ENCODE measurements around the gene TRAM2. TPM values are rescaled to one million over a fixed set of nuclear protein-coding genes. Genes with fewer than 3 reads are reported as not detected.

Gene TRAM2
- polyA plus RNA-seq, 1 experiment, result 134 TPM

- H3K36me3 ChIP-seq (ENCODE audit: control insufficient read depth, insufficient read depth, low read length), result 0 out of 2 replicates have a peak, but pooled peaks cover 1% of the 10 kb centered on the region
- no peak for TF ChIP-seq CTCF (IDR thresholded peaks at IDR 0.05; ENCODE audit: insufficient read depth, low read depth, low read length)
- no peak overlapping the region for H3K4me3 ChIP-seq (ENCODE audit: low read depth, low read length)
- ChIA-PET CTCF (interaction anchor here (1.1 to 2.7 kb wide), 3 partner anchors 31 to 128 kb away, joined by 4 to 10 read pairs (median 5); partner anchors contain the start of gene TRAM2), POLR2A (no interaction called here)
- no peak for DNase-seq (ENCODE audit: low read depth)
- H3K27me3 ChIP-seq (ENCODE audit: control insufficient read depth, insufficient read depth, low read length), result no peaks in the 10 kb centered on the region
Measured at GRCh38 chr6:52544602-52545405, 32.1 kb downstream of the TRAM2 start.

GRCh38 chr6:52543729-52544601 is 32.9 kb downstream of the TRAM2 start:
- no peak for DNase-seq (ENCODE audit: low read depth)
- CTCF ChIA-PET, result interaction anchor here (0.7 to 3.8 kb wide), 6 partner anchors 12 to 339 kb away, joined by 3 to 20 read pairs (median 4); partner anchors contain the start of gene TRAM2
- TF ChIP-seq CTCF (IDR thresholded peaks at IDR 0.05; ENCODE audit: insufficient read depth, low read depth, low read length), result no peak

GRCh38 chr6:52543262-52543661 is 33.6 kb downstream of the TRAM2 start:
- ChIA-PET POLR2A (no interaction called here), CTCF (interaction anchor here (1.1 to 3.8 kb wide), 5 partner anchors 13 to 127 kb away, joined by 3 to 20 read pairs (median 4); partner anchors contain the start of gene TRAM2)
- H3K36me3 ChIP-seq (ENCODE audit: control insufficient read depth, insufficient read depth, low read length), result 0 out of 2 replicates have a peak, but pooled peaks cover 1% of the 10 kb centered on the region
- no peaks in the 10 kb centered on the region for H3K27me3 ChIP-seq (ENCODE audit: control insufficient read depth, insufficient read depth, low read length)
- DNase-seq (ENCODE audit: low read depth), result no peak
- no peak overlapping the region for H3K4me3 ChIP-seq (ENCODE audit: low read depth, low read length)
- no peak for TF ChIP-seq CTCF (IDR thresholded peaks at IDR 0.05; ENCODE audit: insufficient read depth, low read depth, low read length)

More at GRCh38 chr6:52543729-52544601, 32.9 kb downstream of the TRAM2 start:
- Histone ChIP-seq H3K27me3 (ENCODE audit: control insufficient read depth, insufficient read depth, low read length) (no peaks in the 10 kb centered on the region), H3K36me3 (ENCODE audit: control insufficient read depth, insufficient read depth, low read length) (0 out of 2 replicates have a peak, but pooled peaks cover 1% of the 10 kb centered on the region), H3K4me3 (ENCODE audit: low read depth, low read length) (no peak overlapping the region)
- POLR2A ChIA-PET, result no interaction called here

- peaks cover 2% of the 10 kb centered on the region; the same call in 1 of the 2 replicates for H3K36me3 ChIP-seq (ENCODE audit: control insufficient read depth, insufficient read depth, low read length)
- POLR2A ChIA-PET, result interaction anchor here (1.0 kb wide), 1 partner anchor 34 kb away, joined by 4 read pairs; no protein-coding TSS in a partner anchor
- no peak for DNase-seq (ENCODE audit: low read depth)
- no peak overlapping the region for H3K4me3 ChIP-seq (ENCODE audit: low read depth, low read length)
- no peaks in the 10 kb centered on the region for H3K27me3 ChIP-seq (ENCODE audit: control insufficient read depth, insufficient read depth, low read length)
- no peak for TF ChIP-seq CTCF (IDR thresholded peaks at IDR 0.05; ENCODE audit: insufficient read depth, low read depth, low read length)
- CTCF ChIA-PET, result interaction anchor here (1.1 to 3.8 kb wide), 6 partner anchors 10 to 124 kb away, joined by 3 to 20 read pairs (median 4); partner anchors contain the start of gene TRAM2
Measured at GRCh38 chr6:52541135-52541534, 35.7 kb downstream of the TRAM2 start.

Measured in BJ (cell line).